Ectodermal cell (in vitro differentiated cells): ENCODE results near the gene SEMA3B.
"Not testable (repeated sequence)": the region's sequence is repeated elsewhere in the genome, so short reads cannot be mapped to it uniquely, and the experiment has no call there.

Experiments used
- H3K27ac ChIP-seq: 2 replicates; pipeline ENCODE4 v1.7.0; 2013; ENCODE audit warnings: mild to moderate bottlenecking, low read depth, low read length; ENCODE audit not compliant: insufficient read depth, poor library complexity, severe bottlenecking
- H3K27me3 ChIP-seq: 2 replicates; pipeline ENCODE4 v1.7.0; 2013; ENCODE audit warnings: mild to moderate bottlenecking, low read length; ENCODE audit not compliant: insufficient read depth, control insufficient read depth, poor library complexity, severe bottlenecking
- H3K36me3 ChIP-seq: one replicate; pipeline ENCODE4 v1.7.0; 2013; ENCODE audit warnings: low read length; ENCODE audit not compliant: control insufficient read depth, insufficient read depth
- H3K4me1 ChIP-seq: one replicate; pipeline ENCODE4 v1.7.0; 2013; ENCODE audit warnings: low read length; ENCODE audit not compliant: control insufficient read depth, insufficient read depth
- H3K4me3 ChIP-seq: 2 replicates; pipeline ENCODE4 v1.7.0; 2013; ENCODE audit warnings: low read depth, low read length, control low read depth; ENCODE audit not compliant: insufficient read depth
- H3K9me3 ChIP-seq: 2 replicates; pipeline ENCODE4 v1.7.0; 2013; ENCODE audit warnings: mild to moderate bottlenecking, low read length, moderate library complexity; ENCODE audit not compliant: control insufficient read depth
- WGBS, 2 experiments: methylation state at CpG; one replicate each; pipeline ENCODE4 v1.1.7; 2013; ENCODE audit warnings: missing lambda C conversion rate in 2 of 2; 5-methylcytosine and 5-hydroxymethylcytosine counted together

Gene SEMA3B

GRCh38 chr3:50228184-50228763 lies 40.7 kb upstream of the SEMA3B start:
- 37 to 41% methylated on average over 15 of the region's 15 CpGs for WGBS, 2 experiments
- peak overlapping the region; percentile 76 for H3K27ac ChIP-seq
- peak overlapping the region; percentile 74 for H3K4me3 ChIP-seq

GRCh38 chr3:50229490-50229889 lies 39.5 kb upstream of the SEMA3B start:
- 91 to 94% methylated on average over 3 of the region's 3 CpGs for WGBS, 2 experiments
- peaks cover 36% of the 10 kb centered on the region for H3K4me1 ChIP-seq
- H3K27ac ChIP-seq: no peak overlapping the region

More at GRCh38 chr3:50228184-50228763, 40.7 kb upstream of the SEMA3B start:
- not testable (repeated sequence) for H3K9me3 ChIP-seq, H3K36me3 ChIP-seq
- Histone ChIP-seq H3K4me1 (peaks cover 31% of the 10 kb centered on the region), H3K27me3 (peaks cover 12% of the 10 kb centered on the region)

GRCh38 chr3:50230104-50230793 lies 38.7 kb upstream of the SEMA3B start:
- Histone ChIP-seq H3K27me3 (peaks cover 12% of the 10 kb centered on the region), H3K36me3 (no peaks in the 10 kb centered on the region), H3K27ac (no peak overlapping the region), H3K4me3 (no peak overlapping the region), H3K4me1 (peaks cover 36% of the 10 kb centered on the region), H3K9me3 (no peaks in the 10 kb centered on the region)
- WGBS, 2 experiments: 91 to 93% methylated on average over 8 of the region's 8 CpGs

More at GRCh38 chr3:50229490-50229889, 39.5 kb upstream of the SEMA3B start:
- H3K4me3 ChIP-seq: no peak overlapping the region
- peaks cover 12% of the 10 kb centered on the region for H3K27me3 ChIP-seq
- no peaks in the 10 kb centered on the region for H3K9me3 ChIP-seq
- H3K36me3 ChIP-seq: no peaks in the 10 kb centered on the region

- no peak overlapping the region for H3K4me3 ChIP-seq
- WGBS, 2 experiments: 94 to 96% methylated on average over 4 of the region's 4 CpGs
- H3K4me1 ChIP-seq: peaks cover 36% of the 10 kb centered on the region
- H3K36me3 ChIP-seq: no peaks in the 10 kb centered on the region
- H3K27ac ChIP-seq: no peak overlapping the region
- peaks cover 12% of the 10 kb centered on the region for H3K27me3 ChIP-seq
- H3K9me3 ChIP-seq: no peaks in the 10 kb centered on the region
These were observed 38.2 kb upstream of the SEMA3B start for GRCh38 chr3:50230794-50231125.

- no peak overlapping the region for H3K4me3 ChIP-seq
- H3K36me3 ChIP-seq: no peaks in the 10 kb centered on the region
- WGBS, 2 experiments: 55 to 62% methylated on average over 5 of the region's 5 CpGs
- no peaks in the 10 kb centered on the region for H3K9me3 ChIP-seq
- peaks cover 7% of the 10 kb centered on the region for H3K27me3 ChIP-seq
- H3K4me1 ChIP-seq: peaks cover 36% of the 10 kb centered on the region
- H3K27ac ChIP-seq: no peak overlapping the region
These were observed 37.4 kb upstream of the SEMA3B start for GRCh38 chr3:50231581-50231980.

GRCh38 chr3:50232303-50232702 lies 36.6 kb upstream of the SEMA3B start:
- Histone ChIP-seq H3K27me3 (peaks cover under 1% of the 10 kb centered on the region), H3K36me3 (no peaks in the 10 kb centered on the region), H3K27ac (no peak overlapping the region), H3K9me3 (no peaks in the 10 kb centered on the region), H3K4me1 (peaks cover 36% of the 10 kb centered on the region), H3K4me3 (no peak overlapping the region)
- WGBS, 2 experiments: 89 to 92% methylated on average over 3 of the region's 3 CpGs

GRCh38 chr3:50233176-50233575 lies 35.8 kb upstream of the SEMA3B start:
- no peaks in the 10 kb centered on the region for H3K9me3 ChIP-seq
- no peaks in the 10 kb centered on the region for H3K36me3 ChIP-seq
- H3K27ac ChIP-seq: peak overlapping the region; percentile 44
- peaks cover 37% of the 10 kb centered on the region for H3K4me1 ChIP-seq
- no peaks in the 10 kb centered on the region for H3K27me3 ChIP-seq
- WGBS, 2 experiments: 71 to 75% methylated on average over 4 of the region's 4 CpGs
- H3K4me3 ChIP-seq: no peak overlapping the region

GRCh38 chr3:50235716-50236483 lies 33.0 kb upstream of the SEMA3B start, which contains the start of gene GNAI2:
Gene GNAI2 (plus strand): TSS chr3:50236204. CDS start chr3:50236336, 132 bp downstream.
- no peaks in the 10 kb centered on the region for H3K27me3 ChIP-seq
- H3K4me1 ChIP-seq: peaks cover 54% of the 10 kb centered on the region
- H3K36me3 ChIP-seq: no peaks in the 10 kb centered on the region
- 0% methylated on average over 75 of the region's 75 CpGs for WGBS, 2 experiments
- peak within 1 kb of the TSS; percentile 81 for H3K4me3 ChIP-seq
- H3K27ac ChIP-seq: peak within 1 kb of the TSS; percentile 56
- H3K9me3 ChIP-seq: no peaks in the 10 kb centered on the region

- Histone ChIP-seq H3K27me3 (no peaks in the 10 kb centered on the region), H3K9me3 (no peaks in the 10 kb centered on the region), H3K36me3 (no peaks in the 10 kb centered on the region), H3K4me1 (peaks cover 53% of the 10 kb centered on the region), H3K4me3 (peak overlapping the region; percentile 81), H3K27ac (no peak overlapping the region)
- WGBS, 2 experiments: 1% methylated on average over 13 of the region's 13 CpGs
These were observed 32.3 kb upstream of the SEMA3B start for GRCh38 chr3:50236484-50237132.
